A549 (cell line): Measurements from ENCODE around the gene NPY1R. TPM values are rescaled to one million over a fixed set of nuclear protein-coding genes. Genes with fewer than 3 reads are reported as not detected.

Experiments used
- ATAC-seq, 2 experiments: fragments of 200-7000 bp in 1 of 2; fragments of >200 bp in 1 of 2; cut with Nextera tagmentation in 1 of 2; cut with Tn5 transposase in 1 of 2; 3 replicates each; pipeline versions ENCODE4 v1.8.0 to v1.9.1; 2018 to 2020; ENCODE audit warnings: mild to moderate bottlenecking in 1 of 2, moderate library complexity in 1 of 2
- CTCF ChIA-PET: fragments of 300-600 bp; sonication (Branson Sonifier 250); formaldehyde crosslinking; extraction: SDS; loops from one replicate; lab custom pipeline; 2021; ENCODE audit warnings: antibody characterized with exemption, inconsistent platforms; lab: Yijun Ruan, JAX
- POLR2A ChIA-PET: fragments of 350-600 bp; formaldehyde crosslinking; extraction: SDS; loops from one replicate; lab custom pipeline; 2021; ENCODE audit warnings: antibody characterized with exemption, inconsistent platforms; lab: Yijun Ruan, JAX
- DNase-seq, 2 experiments: peaks; one replicate each; pipeline versions ENCODE4 v3.0.0 to v3.0.0-alpha.2; 2011 to 2016; ENCODE audit warnings: low read depth in 1 of 2, low spot score in 1 of 2
- FAIRE-seq: peaks from 2 replicates; lab custom pipeline; 2011; peaks lifted over from hg19 to GRCh38; lab: Jason Lieb, UNC
- H3K27ac ChIP-seq, 2 experiments: fragments of >200 bp; sonication (Bioruptor Twin); formaldehyde crosslinking; 3 replicates each; pipeline ENCODE4 v1.5.1; 2016 to 2017
- H3K4me1 ChIP-seq: fragments of >200 bp; sonication (Bioruptor Twin); formaldehyde crosslinking; 3 replicates; pipeline ENCODE4 v1.6.1; 2016
- H3K4me2 ChIP-seq: fragments of >200 bp; sonication (Bioruptor Twin); formaldehyde crosslinking; 3 replicates; pipeline ENCODE4 v1.6.1; 2016
- H3K4me3 ChIP-seq: fragments of >200 bp; sonication (Bioruptor Twin); formaldehyde crosslinking; 3 replicates; pipeline ENCODE4 v1.5.1; 2016
- H3K9me3 ChIP-seq: fragments of >200 bp; sonication (Bioruptor Twin); formaldehyde crosslinking; 3 replicates; pipeline ENCODE4 v1.6.1; 2016
- BHLHE40 ChIP-seq: IDR thresholded peaks from 2 replicates; pipeline ENCODE4 v1.6.1; 2012; ENCODE audit warnings: low read depth, low read length, inconsistent platforms
- CBX2 ChIP-seq: fragments of 200-600 bp; sonication (generic); IDR thresholded peaks from 2 replicates; pipeline ENCODE4 v1.6.1; 2016; ENCODE audit warnings: low read depth, mild to moderate bottlenecking, borderline replicate concordance
- CHD2 ChIP-seq: fragments of 150-350 bp; IDR thresholded peaks from 2 replicates; pipeline ENCODE4 v1.6.1; 2014; ENCODE audit warnings: low read length; ENCODE audit not compliant: partially characterized antibody
- CTCF ChIP-seq: fragments of >200 bp; sonication (Bioruptor Twin); formaldehyde crosslinking; IDR thresholded peaks from 3 replicates; pipeline ENCODE4 v1.5.1; 2016
- E2F6 ChIP-seq: IDR thresholded peaks from 2 replicates; pipeline ENCODE4 v1.6.1; 2012; ENCODE audit warnings: low read depth, borderline replicate concordance
- EHMT2 ChIP-seq: fragments of 200-600 bp; sonication (generic); IDR thresholded peaks from 2 replicates; pipeline ENCODE4 v1.6.1; 2016; ENCODE audit warnings: antibody characterized with exemption, low read depth, mild to moderate bottlenecking, moderate library complexity
- ELK1 ChIP-seq: fragments of 150-350 bp; IDR thresholded peaks from 2 replicates; pipeline ENCODE4 v1.6.1; 2014; ENCODE audit warnings: low read depth, mild to moderate bottlenecking, low read length
- FOSL2 ChIP-seq, 2 experiments: fragments of 450-650 bp in 1 of 2; fragments of >200 bp in 1 of 2; sonication (Bioruptor Twin) in 1 of 2; formaldehyde crosslinking; IDR thresholded peaks; 2 replicates each; pipeline versions ENCODE4 v1.5.0 to v1.6.1; 2016 to 2020; ENCODE audit warnings: mild to moderate bottlenecking in 1 of 2, moderate library complexity in 1 of 2
- FOXS1 ChIP-seq: fragments of 250-450 bp; sonication (Bioruptor Pico); IDR thresholded peaks from 2 replicates; pipeline ENCODE4 v1.5.0; 2020; ENCODE audit warnings: mild to moderate bottlenecking, moderate library complexity
- HMGXB4 ChIP-seq: fragments of 250-450 bp; sonication (Bioruptor Pico); IDR thresholded peaks from 2 replicates; pipeline ENCODE4 v1.5.0; 2021; ENCODE audit warnings: mild to moderate bottlenecking, moderate library complexity, borderline replicate concordance
- HOXA7 ChIP-seq: fragments of 250-450 bp; sonication (Bioruptor Pico); IDR thresholded peaks from 2 replicates; pipeline ENCODE4 v1.5.0; 2020; ENCODE audit warnings: mild to moderate bottlenecking, moderate library complexity
- HOXB5 ChIP-seq: fragments of 250-450 bp; sonication (Bioruptor Pico); IDR thresholded peaks from 2 replicates; pipeline ENCODE4 v1.5.0; 2020; ENCODE audit warnings: mild to moderate bottlenecking, moderate library complexity
- JUNB ChIP-seq: fragments of >200 bp; sonication (Bioruptor Twin); formaldehyde crosslinking; IDR thresholded peaks from 2 replicates; pipeline ENCODE4 v1.6.1; 2016
- KDM5A ChIP-seq: fragments of 200-600 bp; sonication (generic); IDR thresholded peaks from 2 replicates; pipeline ENCODE4 v1.6.1; 2016; ENCODE audit warnings: antibody characterized with exemption, mild to moderate bottlenecking
- MAX ChIP-seq: IDR thresholded peaks from 2 replicates; pipeline ENCODE4 v1.6.1; 2012
- MAZ ChIP-seq: fragments of 150-350 bp; IDR thresholded peaks from 2 replicates; pipeline ENCODE4 v1.6.1; 2014; ENCODE audit warnings: antibody characterized with exemption, low read depth, low read length, borderline replicate concordance
- NFE2L2 ChIP-seq: fragments of 150-350 bp; conservative IDR thresholded peaks from 2 replicates; pipeline ENCODE4 v1.6.1; 2014; ENCODE audit warnings: low read length
- POLR2A ChIP-seq: IDR thresholded peaks from 2 replicates; pipeline ENCODE4 v1.6.1; 2012; ENCODE audit warnings: mild to moderate bottlenecking, low read length
- POLR2AphosphoS2 ChIP-seq: conservative IDR thresholded peaks from 2 replicates; pipeline ENCODE4 v1.6.1; 2012; ENCODE audit warnings: low read length, improper control_type of control experiment, inconsistent platforms
- RAD21 ChIP-seq, 2 experiments: fragments of >200 bp in 1 of 2; sonication (Bioruptor Twin) in 1 of 2; formaldehyde crosslinking in 1 of 2; IDR thresholded peaks in 1 of 2; conservative IDR thresholded peaks in 1 of 2; 2 replicates in 1 of 2; 3 replicates in 1 of 2; pipeline ENCODE4 v1.6.1; 2012 to 2018; ENCODE audit warnings: inconsistent platforms in 1 of 2
- RARB ChIP-seq: fragments of 250-450 bp; sonication (Bioruptor Pico); IDR thresholded peaks from 2 replicates; pipeline ENCODE4 v1.8.0; 2021; ENCODE audit warnings: mild to moderate bottlenecking, moderate library complexity
- RFX5 ChIP-seq: fragments of 450-650 bp; IDR thresholded peaks from 2 replicates; pipeline ENCODE4 v1.7.1; 2014; ENCODE audit warnings: antibody characterized with exemption, mild to moderate bottlenecking, moderate library complexity
- RNF2 ChIP-seq: fragments of 200-600 bp; sonication (generic); IDR thresholded peaks from 2 replicates; pipeline ENCODE4 v1.6.1; 2016; ENCODE audit warnings: low read depth, mild to moderate bottlenecking, antibody characterized with exemption, moderate library complexity, borderline replicate concordance
- SREBF2 ChIP-seq: fragments of 450-650 bp; IDR thresholded peaks from 2 replicates; pipeline ENCODE4 v1.6.1; 2014; ENCODE audit warnings: mild to moderate bottlenecking, moderate library complexity
- TP53 ChIP-seq: fragments of 250-450 bp; sonication (Bioruptor Pico); IDR thresholded peaks from 2 replicates; pipeline ENCODE4 v1.5.0; 2021; ENCODE audit warnings: mild to moderate bottlenecking, moderate library complexity
- ZC3H11A ChIP-seq: fragments of 450-650 bp; IDR thresholded peaks from 2 replicates; pipeline ENCODE4 v1.6.1; 2014; ENCODE audit warnings: antibody characterized with exemption, mild to moderate bottlenecking
- WGBS: methylation state at CpG from one replicate; pipeline ENCODE4 v1.1.6; 2017; ENCODE audit errors: missing lambda C conversion rate; 5-methylcytosine and 5-hydroxymethylcytosine counted together
- polyA plus RNA-seq, 4 experiments: library from polyadenylated mRNA; depleted of rRNA in 3 of 4; stranded (reverse); fragments of >200 nt; fragmentation: RNase III in 1 of 4; extraction: RNeasy Plus Mini Kit Qiagen cat#74134 plus additional on column Dnase treatment in 1 of 4; gene quantifications; 2 replicates in 3 of 4; 3 replicates in 1 of 4; pipeline ENCODE4 v1.2.3, GENCODE V29; 2011 to 2017
- TF ChIP-seq, protein P1 (sequence below): fragments of 450-650 bp; IDR thresholded peaks from 2 replicates; pipeline ENCODE4 v1.6.1; 2014; ENCODE audit warnings: antibody characterized with exemption
- TF ChIP-seq, protein P2 (sequence below): fragments of 200-600 bp; sonication (generic); IDR thresholded peaks from 2 replicates; pipeline ENCODE4 v1.6.1; 2016; ENCODE audit warnings: antibody characterized with exemption, mild to moderate bottlenecking, moderate library complexity

NPY1R gene
- polyA plus RNA-seq, 2 of the 4 experiments (the other 2 are of a cell fraction), result 0.14 to 0.23 TPM

- TF ChIP-seq ZC3H11A (no peak), RNF2 (no peak), FOSL2 (IDR thresholded peaks at IDR 0.05) (no peak), FOSL2 (CRISPR knock-in tag; IDR thresholded peaks at IDR 0.05) (no peak), BHLHE40 (no peak), MAX (no peak), HOXB5 (no peak), KDM5A (no peak), JUNB (no peak), EHMT2 (no peak), RAD21 (conservative IDR thresholded peaks at IDR 0.05 in 1 of 2, IDR thresholded peaks at IDR 0.05 in 1 of 2) (no peak), TP53 (CRISPR knock-in tag) (no peak)
- TF ChIP-seq, protein P1, sequence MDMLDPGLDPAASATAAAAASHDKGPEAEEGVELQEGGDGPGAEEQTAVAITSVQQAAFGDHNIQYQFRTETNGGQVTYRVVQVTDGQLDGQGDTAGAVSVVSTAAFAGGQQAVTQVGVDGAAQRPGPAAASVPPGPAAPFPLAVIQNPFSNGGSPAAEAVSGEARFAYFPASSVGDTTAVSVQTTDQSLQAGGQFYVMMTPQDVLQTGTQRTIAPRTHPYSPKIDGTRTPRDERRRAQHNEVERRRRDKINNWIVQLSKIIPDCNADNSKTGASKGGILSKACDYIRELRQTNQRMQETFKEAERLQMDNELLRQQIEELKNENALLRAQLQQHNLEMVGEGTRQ, result no peak
- Histone ChIP-seq H3K4me1 (no peaks in the 10 kb centered on the region), H3K4me3 (no peak overlapping the region), H3K27ac (no peak overlapping the region), H3K4me2 (no peak overlapping the region), H3K9me3 (no peaks in the 10 kb centered on the region)
- ChIA-PET POLR2A (no interaction called here), CTCF (no interaction called here)
- DNase-seq (no peak), ATAC-seq (no peak), FAIRE-seq (no peak)
- 25% methylated on average over 3 of the region's 3 CpGs for WGBS
These were observed 37.3 kb downstream of the NPY1R start for GRCh38 chr4:163295138-163295537.

GRCh38 chr4:163284304-163284703, 48.1 kb downstream of the NPY1R start:
- no peak for TF ChIP-seq CBX2
- no peak for TF ChIP-seq FOXS1 (CRISPR knock-in tag)
- TF ChIP-seq ZC3H11A, result no peak
- no peak for TF ChIP-seq NFE2L2
- TF ChIP-seq ELK1, result no peak
- no peak for TF ChIP-seq CHD2
- TF ChIP-seq HMGXB4 (CRISPR knock-in tag), result no peak
- TF ChIP-seq RAD21 (conservative IDR thresholded peaks at IDR 0.05 in 1 of 2, IDR thresholded peaks at IDR 0.05 in 1 of 2), result no peak
- TF ChIP-seq HOXA7 (CRISPR knock-in tag), result no peak
- TF ChIP-seq SREBF2, result no peak
- no peak for TF ChIP-seq CTCF
- no peak for TF ChIP-seq MAZ
- TF ChIP-seq, protein P2, sequence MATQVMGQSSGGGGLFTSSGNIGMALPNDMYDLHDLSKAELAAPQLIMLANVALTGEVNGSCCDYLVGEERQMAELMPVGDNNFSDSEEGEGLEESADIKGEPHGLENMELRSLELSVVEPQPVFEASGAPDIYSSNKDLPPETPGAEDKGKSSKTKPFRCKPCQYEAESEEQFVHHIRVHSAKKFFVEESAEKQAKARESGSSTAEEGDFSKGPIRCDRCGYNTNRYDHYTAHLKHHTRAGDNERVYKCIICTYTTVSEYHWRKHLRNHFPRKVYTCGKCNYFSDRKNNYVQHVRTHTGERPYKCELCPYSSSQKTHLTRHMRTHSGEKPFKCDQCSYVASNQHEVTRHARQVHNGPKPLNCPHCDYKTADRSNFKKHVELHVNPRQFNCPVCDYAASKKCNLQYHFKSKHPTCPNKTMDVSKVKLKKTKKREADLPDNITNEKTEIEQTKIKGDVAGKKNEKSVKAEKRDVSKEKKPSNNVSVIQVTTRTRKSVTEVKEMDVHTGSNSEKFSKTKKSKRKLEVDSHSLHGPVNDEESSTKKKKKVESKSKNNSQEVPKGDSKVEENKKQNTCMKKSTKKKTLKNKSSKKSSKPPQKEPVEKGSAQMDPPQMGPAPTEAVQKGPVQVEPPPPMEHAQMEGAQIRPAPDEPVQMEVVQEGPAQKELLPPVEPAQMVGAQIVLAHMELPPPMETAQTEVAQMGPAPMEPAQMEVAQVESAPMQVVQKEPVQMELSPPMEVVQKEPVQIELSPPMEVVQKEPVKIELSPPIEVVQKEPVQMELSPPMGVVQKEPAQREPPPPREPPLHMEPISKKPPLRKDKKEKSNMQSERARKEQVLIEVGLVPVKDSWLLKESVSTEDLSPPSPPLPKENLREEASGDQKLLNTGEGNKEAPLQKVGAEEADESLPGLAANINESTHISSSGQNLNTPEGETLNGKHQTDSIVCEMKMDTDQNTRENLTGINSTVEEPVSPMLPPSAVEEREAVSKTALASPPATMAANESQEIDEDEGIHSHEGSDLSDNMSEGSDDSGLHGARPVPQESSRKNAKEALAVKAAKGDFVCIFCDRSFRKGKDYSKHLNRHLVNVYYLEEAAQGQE, result no peak
- TF ChIP-seq E2F6, result no peak
- TF ChIP-seq POLR2A, result no peak
- no peak for TF ChIP-seq RARB (CRISPR knock-in tag)
- no peak for TF ChIP-seq BHLHE40
- no peak for TF ChIP-seq RFX5
- TF ChIP-seq POLR2AphosphoS2, result no peak
- Histone ChIP-seq H3K4me2 (no peak overlapping the region), H3K4me1 (no peaks in the 10 kb centered on the region), H3K27ac (no peak overlapping the region), H3K9me3 (no peaks in the 10 kb centered on the region), H3K4me3 (no peak overlapping the region)
- FAIRE-seq (no peak), DNase-seq (no peak), ATAC-seq (no peak)
- ChIA-PET CTCF (no interaction called here), POLR2A (no interaction called here)
- WGBS, result 7% methylated on average over 5 of the region's 5 CpGs
